GM10847 (cell line): ENCODE results near the gene ICE2.
A peak's percentile ranks its signal among the peaks of the same experiment; 100 is the strongest.

Experiments used
- POLR2A ChIP-seq: IDR thresholded peaks from 2 replicates; pipeline ENCODE4 v1.6.1; 2011; ENCODE audit not compliant: insufficient read length; ENCODE audit errors: extremely low read depth

Gene ICE2, protein sequence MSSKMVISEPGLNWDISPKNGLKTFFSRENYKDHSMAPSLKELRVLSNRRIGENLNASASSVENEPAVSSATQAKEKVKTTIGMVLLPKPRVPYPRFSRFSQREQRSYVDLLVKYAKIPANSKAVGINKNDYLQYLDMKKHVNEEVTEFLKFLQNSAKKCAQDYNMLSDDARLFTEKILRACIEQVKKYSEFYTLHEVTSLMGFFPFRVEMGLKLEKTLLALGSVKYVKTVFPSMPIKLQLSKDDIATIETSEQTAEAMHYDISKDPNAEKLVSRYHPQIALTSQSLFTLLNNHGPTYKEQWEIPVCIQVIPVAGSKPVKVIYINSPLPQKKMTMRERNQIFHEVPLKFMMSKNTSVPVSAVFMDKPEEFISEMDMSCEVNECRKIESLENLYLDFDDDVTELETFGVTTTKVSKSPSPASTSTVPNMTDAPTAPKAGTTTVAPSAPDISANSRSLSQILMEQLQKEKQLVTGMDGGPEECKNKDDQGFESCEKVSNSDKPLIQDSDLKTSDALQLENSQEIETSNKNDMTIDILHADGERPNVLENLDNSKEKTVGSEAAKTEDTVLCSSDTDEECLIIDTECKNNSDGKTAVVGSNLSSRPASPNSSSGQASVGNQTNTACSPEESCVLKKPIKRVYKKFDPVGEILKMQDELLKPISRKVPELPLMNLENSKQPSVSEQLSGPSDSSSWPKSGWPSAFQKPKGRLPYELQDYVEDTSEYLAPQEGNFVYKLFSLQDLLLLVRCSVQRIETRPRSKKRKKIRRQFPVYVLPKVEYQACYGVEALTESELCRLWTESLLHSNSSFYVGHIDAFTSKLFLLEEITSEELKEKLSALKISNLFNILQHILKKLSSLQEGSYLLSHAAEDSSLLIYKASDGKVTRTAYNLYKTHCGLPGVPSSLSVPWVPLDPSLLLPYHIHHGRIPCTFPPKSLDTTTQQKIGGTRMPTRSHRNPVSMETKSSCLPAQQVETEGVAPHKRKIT

DNA sequence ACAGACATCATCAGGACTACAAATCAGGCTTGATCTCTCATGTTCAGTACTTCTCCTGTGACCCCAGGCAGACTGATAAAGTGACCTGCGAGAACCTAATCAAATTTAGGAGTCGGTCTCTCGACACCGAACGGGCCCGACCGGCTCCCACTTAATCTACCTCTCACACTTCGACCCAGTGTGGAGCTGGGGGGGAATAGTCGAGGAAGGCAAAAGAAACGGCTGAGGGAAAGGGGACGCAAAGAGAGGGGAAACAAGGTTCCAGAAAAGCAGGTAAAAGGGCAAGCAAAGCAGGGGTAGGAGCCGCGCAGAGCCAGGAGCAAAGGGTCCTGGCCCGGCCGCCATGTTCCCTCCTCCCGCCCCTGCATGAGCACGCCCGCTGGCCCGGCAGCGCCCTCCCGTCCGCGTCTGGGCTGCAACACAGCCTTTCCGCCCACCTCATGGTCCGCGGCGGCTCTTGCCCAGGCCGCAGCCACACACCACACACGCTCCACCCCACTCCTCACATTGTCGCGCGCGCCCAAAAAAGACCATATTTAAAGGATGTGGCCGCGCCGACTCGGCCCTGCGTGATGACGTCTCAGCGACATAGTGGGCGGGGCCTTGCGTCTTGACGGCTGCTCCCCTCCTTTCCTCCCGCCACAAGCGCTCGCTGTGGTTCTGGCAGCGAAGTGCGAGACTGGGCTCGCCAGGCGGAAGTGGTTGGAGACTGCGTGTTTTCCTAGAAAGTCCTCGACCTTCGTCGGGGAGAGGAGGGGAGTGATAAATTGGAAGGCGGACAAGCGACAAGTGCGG, at the start of gene ICE2:
Gene ICE2, minus strand, starts transcription at position 577 of the 795 bp plus-strand sequence. CDS start 1,165 bp downstream, outside the sequence.
- TF ChIP-seq POLR2A, result peak; percentile 97

DNA sequence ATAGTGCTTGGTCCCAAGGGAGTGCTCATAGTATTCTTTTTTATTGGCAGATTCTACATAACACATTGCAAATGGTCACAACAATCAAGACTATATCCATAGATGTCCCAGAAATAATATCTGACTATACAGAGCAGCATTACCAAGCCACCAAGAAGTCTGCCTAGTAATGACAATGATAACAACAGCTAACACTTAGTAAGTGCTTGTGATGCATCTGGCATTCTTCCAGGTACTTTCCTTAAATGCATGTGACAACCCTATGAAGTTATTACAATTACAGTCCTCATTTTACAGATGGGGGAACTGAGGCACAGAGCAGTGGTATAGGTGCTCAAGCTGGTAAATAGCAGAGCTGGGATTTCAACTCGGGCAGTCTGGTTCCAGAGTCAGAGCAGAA, 49.6 kb upstream of the ICE2 start:
- no peak for TF ChIP-seq POLR2A

DNA sequence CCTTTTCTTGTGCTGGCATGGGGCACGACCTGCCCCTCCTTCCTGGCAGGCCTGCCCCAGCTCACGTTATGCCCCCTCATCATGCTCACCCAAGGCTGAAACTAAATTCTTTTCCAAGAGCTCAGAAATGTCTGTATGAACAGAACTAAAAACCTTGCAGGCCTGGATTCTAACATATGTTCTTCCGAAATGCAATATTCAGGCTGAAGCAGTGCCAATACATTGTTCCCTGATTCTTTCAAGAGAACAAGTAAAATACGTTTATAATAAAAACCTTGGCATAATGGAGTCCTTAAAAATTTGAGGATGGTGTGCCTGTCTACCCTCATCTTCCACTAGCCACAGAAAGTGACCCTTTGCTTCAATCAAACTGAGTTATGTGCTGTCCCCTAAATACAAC, 48.5 kb upstream of the ICE2 start:
- no peak for TF ChIP-seq POLR2A

DNA sequence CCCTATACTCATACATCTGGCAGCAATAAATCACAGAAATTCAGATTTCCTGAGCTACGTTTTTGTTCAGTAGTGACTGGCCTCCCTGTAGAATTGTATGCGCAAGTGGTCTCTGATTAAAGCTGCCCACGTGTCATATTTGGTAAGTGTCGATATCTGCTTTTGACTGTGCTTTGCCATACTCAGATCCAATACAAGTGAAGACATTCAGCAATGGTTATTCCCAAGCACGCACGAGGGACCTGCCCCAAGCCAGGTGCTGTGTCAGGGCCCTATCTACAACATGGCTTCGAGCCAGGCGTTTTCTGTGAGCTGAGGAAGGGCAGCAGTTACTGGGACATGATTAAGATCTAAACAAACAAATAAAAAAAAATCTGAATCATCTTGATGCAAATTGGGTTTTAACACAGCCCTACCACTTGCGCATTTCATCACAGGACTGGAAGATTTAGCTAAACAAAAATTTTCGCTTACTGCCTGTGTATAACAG, 47.2 kb upstream of the ICE2 start:
- TF ChIP-seq POLR2A, result no peak

DNA sequence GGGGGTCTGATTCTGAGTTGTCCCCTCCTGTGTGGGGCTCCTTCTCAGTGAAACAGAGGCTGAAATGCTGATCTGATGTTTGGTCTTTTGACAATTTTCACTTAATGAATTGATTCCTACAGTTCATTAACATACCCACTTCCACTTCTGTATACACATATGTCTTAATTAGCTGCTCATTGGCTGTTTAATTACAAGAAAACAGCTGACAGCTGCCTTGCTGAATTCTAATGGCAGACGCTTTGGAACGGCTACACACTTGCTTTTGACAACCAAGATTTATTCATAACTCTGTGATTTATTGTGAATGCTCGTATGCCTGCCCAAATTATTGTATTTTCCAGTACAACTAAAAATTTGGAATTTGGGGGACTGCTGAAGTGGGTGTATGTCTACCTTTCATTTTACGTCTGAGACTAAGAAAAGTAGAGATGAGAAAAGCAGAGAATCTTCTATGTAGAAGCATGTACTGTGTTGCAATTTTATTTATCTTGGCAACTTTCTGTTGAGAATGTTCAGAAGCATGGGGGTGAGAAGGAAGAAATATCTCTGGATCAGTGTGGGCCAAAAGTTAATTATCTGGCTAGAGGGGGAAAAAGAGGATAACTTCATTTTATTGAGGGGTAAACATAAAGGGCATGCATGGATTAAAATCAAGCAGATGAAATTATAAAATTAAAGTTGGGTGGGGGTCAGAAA, 46.5 kb upstream of the ICE2 start:
- no peak for TF ChIP-seq POLR2A

DNA sequence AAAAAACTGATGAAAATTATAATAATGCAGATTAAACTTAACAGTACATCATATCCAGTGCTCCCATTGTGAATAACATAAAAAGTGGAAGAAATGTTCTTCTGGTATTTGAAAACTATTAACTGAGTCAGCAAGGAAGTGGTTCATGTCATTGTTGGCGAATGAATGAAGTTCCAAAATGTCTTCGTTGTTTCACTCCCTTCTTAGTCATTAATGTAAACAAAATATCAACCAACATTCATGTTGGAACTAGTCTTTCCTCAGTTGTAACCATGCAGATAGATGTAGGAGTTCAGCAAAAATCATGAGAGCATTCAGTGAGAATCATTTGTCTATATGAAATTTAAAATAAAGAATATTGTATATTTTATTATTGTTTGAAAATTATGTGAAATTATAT, 44.1 kb upstream of the ICE2 start:
- no peak for TF ChIP-seq POLR2A

DNA sequence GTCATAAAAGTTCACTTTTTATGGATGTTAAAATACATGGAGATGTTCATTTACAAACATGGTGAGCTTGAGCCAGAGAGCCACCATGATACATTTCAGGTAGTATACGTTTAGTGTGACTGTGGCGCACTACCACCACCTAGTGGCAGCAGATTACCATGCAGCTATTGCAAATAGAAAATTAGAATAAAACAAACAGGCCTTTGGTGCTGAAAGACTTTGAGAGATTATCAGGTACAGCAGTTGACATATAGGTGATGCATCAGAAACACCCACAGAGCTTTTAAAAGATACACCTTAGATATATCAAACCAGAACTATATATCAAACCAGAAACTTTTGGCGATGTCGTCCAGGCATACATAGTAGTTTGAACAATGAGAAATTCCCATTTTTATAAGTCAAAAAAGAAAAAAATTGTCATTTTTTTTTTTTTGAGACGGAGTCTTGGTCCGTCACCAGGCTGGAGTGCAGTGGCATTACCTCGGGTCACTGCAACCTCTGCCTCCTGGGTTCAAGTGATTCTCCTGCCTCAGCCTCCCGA, 42.0 kb upstream of the ICE2 start:
- TF ChIP-seq POLR2A, result no peak

DNA sequence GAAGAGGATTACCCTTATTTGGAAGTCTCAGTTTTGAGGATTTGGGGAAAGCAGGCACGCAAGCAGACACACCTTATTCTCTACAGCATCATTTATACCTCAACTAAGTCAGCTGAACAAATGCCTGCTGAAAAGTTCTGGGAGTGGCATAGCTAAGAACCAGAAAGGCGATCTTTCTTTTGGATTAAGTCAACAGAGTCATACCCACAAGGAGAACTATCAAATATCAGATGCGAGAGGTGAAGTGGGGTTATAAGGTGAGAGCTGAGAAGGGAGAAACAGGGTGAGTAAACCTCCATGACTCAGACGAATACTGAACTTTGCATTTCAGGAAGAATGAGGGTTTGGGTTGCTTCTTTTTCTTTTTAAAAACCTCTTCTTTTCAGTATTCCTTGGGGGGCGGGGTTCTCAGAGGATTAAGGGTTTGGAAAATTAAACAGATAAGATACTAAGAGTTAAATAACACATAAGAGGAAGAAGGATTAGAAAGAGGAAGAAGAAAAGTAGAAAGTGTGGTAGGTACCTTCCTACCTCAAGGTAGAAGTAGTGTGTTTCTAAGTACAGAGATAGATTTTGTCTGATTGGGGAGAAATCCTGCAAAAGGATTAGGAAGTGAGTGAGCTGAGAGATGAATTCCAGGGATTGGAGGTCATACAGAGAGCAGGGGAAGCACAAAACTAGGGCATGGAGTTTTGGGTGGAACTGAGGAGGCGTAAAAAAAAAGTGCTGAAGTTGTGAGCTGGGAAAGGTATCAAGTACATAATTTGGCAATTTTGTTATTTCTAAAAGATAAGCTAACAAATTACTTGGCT, 41.3 kb upstream of the ICE2 start:
- TF ChIP-seq POLR2A, result no peak

DNA sequence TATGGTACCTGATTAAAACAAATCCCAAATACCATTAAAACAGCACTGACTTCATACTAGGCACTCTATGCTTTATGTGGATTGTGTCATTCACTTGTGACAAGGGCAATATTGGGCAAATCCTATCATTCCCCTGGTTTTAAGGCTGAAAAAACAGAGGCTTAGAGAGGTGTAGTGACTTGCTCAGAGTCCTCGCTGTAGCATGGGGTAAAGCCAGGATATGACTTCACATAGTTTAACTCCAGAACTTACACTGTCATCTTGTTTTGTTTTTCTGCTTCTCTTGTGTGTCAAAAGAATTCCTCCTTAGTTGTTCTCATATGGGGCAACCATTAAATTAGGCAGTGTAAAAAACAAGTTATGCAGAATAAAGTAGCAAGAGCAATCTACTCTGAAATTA, 40.3 kb upstream of the ICE2 start:
- TF ChIP-seq POLR2A, result no peak

DNA sequence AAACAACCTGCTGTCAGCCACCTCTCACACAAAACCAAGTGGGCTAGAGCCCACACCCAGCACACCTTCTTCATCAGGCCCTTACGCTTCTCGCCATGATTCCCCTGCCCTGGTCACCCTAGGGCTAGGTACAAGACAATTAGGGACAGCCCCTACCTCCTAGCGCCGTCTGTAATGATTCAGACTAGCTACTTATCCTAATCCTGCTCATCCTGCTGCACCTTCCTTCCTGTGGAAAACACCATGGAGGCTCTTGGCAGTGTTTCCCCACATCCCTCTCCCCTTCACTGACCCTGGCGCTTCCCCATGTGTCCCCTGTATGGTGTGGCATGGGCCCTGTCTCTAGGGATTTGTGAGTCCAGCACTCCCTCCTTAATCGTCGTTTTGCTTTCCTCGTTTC, 39.6 kb upstream of the ICE2 start:
- no peak for TF ChIP-seq POLR2A

DNA sequence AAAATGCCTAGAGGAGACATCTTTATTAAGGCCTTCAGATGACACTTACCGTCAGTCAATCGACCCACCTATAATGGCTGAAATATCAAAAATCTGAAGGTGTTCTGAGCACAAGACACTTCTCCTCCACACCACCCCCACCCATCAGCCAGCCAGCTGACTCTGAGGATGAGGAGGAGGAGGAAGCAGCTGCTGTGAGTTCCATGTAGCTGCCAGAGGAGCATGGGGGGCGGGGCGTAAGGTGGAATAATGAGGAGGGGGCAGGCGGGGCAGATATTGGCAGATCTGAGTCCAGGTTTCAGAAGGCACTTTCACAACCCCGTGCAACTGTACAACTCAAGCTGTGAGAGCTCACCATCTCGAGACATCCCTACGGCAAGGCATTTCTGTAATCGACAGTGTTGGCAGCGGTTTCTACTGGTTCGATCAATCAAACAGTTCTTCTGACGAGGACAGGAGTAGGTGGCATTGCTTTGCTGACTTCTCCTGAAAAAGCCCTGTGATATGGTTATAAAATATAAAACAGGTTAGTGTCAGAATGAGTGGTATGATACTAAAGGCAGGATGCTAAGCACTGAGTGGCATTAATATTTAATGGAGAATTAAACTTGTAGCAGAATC, 35.4 kb upstream of the ICE2 start:
- no peak for TF ChIP-seq POLR2A

DNA sequence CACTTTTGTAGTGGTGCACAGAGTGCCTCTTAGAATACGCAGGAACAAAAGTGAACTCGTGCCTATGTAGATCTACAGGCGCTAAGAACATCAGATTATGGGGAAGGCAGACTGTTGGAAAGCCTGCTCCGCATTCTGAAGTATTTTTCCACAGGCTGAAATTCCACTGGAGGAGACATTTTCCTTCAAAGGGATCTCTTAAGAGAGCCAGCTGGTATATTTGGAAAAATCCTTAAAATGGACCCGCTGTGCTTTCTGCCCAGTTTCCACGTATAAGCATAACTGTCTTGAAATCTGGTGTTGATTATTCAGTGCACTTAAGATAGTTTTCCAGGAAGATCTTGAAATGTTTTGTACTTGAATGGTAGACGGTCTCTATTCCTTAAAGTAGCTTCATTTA, 34.7 kb upstream of the ICE2 start:
- no peak for TF ChIP-seq POLR2A

DNA sequence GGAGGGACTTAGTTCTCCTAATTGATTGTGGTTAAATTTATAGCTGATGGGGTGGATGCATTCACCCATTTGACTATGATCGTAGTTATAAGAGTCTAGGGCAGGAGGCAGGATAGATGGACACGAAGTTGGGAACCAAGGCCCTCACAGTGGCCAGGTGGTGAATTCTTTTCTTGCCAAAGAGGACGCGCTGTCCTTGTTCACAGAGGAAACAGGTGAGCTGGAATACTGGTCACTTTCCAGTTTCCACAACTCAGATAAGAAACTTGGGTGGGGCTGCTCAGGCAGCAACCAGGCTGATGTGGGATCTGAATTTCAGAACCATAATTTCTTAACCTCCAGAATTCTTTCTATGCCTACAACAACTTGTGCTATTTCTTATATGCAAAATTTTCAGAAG, 34.0 kb upstream of the ICE2 start:
- TF ChIP-seq POLR2A, result no peak
